Endothelial cell (in vitro differentiated cells): ENCODE data around the gene PPY. TPM values are rescaled to one million over a fixed set of nuclear protein-coding genes. Genes with fewer than 3 reads are reported as not detected.
A peak's percentile ranks its signal among the peaks of the same experiment; 100 is the strongest.

Experiments used
- DNase-seq: peaks from one replicate; pipeline ENCODE4 v3.0.0; 2021; ENCODE audit warnings: low spot score
- H3K27ac Mint-ChIP-seq: one replicate; pipeline ENCODE4 v1.8.0; 2021; ENCODE audit warnings: mixed read lengths, inconsistent platforms; ENCODE audit not compliant: unreplicated experiment
- H3K27me3 Mint-ChIP-seq: one replicate; pipeline ENCODE4 v1.8.0; 2021; ENCODE audit warnings: mild to moderate bottlenecking, moderate library complexity, mixed read lengths, inconsistent platforms; ENCODE audit not compliant: unreplicated experiment
- H3K36me3 Mint-ChIP-seq: one replicate; pipeline ENCODE4 v1.8.0; 2021; ENCODE audit warnings: mild to moderate bottlenecking, low read depth, mixed read lengths, inconsistent platforms; ENCODE audit not compliant: unreplicated experiment
- H3K4me1 Mint-ChIP-seq: one replicate; pipeline ENCODE4 v1.8.0; 2021; ENCODE audit warnings: mild to moderate bottlenecking, mixed read lengths, inconsistent platforms; ENCODE audit not compliant: unreplicated experiment
- H3K4me3 Mint-ChIP-seq: one replicate; pipeline ENCODE4 v1.8.0; 2021; ENCODE audit warnings: mild to moderate bottlenecking, mixed read lengths, inconsistent platforms; ENCODE audit not compliant: unreplicated experiment
- H3K9me3 Mint-ChIP-seq: one replicate; pipeline ENCODE4 v1.8.0; 2021; ENCODE audit warnings: mixed read lengths, inconsistent platforms; ENCODE audit not compliant: unreplicated experiment
- CTCF ChIP-seq: fragments of 200-600 bp; sonication (generic); IDR thresholded peaks from one replicate; pipeline ENCODE4 v1.5.0; 2021; ENCODE audit warnings: antibody characterized with exemption; ENCODE audit not compliant: unreplicated experiment
- total RNA-seq: library from RNA; stranded (reverse); fragmentation: NEBNext Ultra II Directional; extraction: Animal tissue kit (Norgen Biotek cat#: 25700); gene quantifications from one replicate; pipeline ENCODE4 v1.2.1, GENCODE V29; 2021; ENCODE audit not compliant: unreplicated experiment

The PPY gene
- total RNA-seq, 1 donor from 2014 or later, result not detected

GRCh38 chr17:43984521-43984920 is 42.2 kb upstream of the PPY start:
- no peak overlapping the region for H3K4me3 Mint-ChIP-seq
- H3K4me1 Mint-ChIP-seq, result no peaks in the 10 kb centered on the region

DNA sequence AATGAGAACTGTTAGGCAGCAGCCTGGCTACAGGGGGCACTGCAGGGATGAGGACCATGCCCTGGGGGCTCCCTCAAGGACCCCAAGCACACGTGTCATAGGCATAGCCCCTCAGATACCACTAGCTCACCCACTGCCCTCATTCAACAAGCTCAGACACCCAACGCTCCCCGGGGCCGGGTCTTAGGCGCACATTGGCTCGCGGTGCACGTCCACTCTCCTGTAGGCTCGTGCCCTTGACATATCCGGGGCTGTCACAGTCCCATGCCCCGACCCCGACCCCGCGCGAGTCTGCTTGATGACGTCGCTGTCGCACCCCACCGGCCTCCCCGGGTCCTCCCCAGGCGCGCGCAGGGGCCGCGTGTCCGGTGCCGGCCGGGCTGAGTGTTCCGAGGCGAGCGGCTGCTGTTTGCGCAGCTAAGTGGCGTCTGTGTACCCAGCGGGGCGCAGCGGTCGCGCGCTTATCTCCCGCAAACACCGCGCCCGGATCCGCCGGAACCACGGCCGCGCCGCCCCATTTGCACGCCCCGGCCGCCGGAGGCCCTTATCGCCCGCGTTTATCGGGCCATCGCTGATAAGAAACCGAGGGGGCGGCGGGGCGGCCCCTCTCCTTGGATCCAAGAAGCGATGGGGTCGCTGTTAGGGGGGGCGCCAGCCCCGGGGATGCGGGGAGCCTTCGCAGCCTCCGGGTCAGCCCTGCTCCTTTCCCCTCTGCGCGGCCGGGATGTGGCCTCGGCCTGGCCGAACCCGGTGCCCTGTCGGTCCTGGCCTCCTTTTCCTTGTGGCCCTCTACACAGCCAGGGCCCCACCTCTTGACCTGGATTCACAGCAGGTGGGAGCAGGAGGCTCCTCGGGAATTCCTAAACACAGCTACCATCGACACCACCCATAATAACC is 41.5 kb upstream of the PPY start:
- TF ChIP-seq CTCF, result peak; percentile 17
- DNase-seq, result peak; percentile 35
- Mint-ChIP-seq H3K4me1 (no peaks in the 10 kb centered on the region), H3K27me3 (peaks cover 4% of the 10 kb centered on the region), H3K4me3 (peak overlapping the region; percentile 37), H3K9me3 (no peaks in the 10 kb centered on the region), H3K27ac (no peak overlapping the region), H3K36me3 (no peaks in the 10 kb centered on the region)

More at GRCh38 chr17:43984521-43984920, 42.2 kb upstream of the PPY start:
- Mint-ChIP-seq H3K27ac (no peak overlapping the region), H3K9me3 (no peaks in the 10 kb centered on the region), H3K36me3 (no peaks in the 10 kb centered on the region), H3K27me3 (peaks cover 4% of the 10 kb centered on the region)
- DNase-seq, result no peak
- no peak for TF ChIP-seq CTCF

- Mint-ChIP-seq H3K27ac (no peak overlapping the region), H3K27me3 (peaks cover 4% of the 10 kb centered on the region), H3K4me1 (no peaks in the 10 kb centered on the region)
Observed at GRCh38 chr17:43983196-43983514, 40.9 kb upstream of the PPY start.

GRCh38 chr17:43982171-43982570 is 39.9 kb upstream of the PPY start:
- Mint-ChIP-seq H3K36me3 (no peaks in the 10 kb centered on the region), H3K9me3 (no peaks in the 10 kb centered on the region), H3K27me3 (peaks cover 4% of the 10 kb centered on the region), H3K4me3 (no peak overlapping the region), H3K4me1 (no peaks in the 10 kb centered on the region), H3K27ac (no peak overlapping the region)
- TF ChIP-seq CTCF, result no peak
- no peak for DNase-seq

More at GRCh38 chr17:43983196-43983514, 40.9 kb upstream of the PPY start:
- no peak for TF ChIP-seq CTCF
- Mint-ChIP-seq H3K36me3 (no peaks in the 10 kb centered on the region), H3K4me3 (peak overlapping the region; percentile 37), H3K9me3 (no peaks in the 10 kb centered on the region)
- no peak for DNase-seq

DNA sequence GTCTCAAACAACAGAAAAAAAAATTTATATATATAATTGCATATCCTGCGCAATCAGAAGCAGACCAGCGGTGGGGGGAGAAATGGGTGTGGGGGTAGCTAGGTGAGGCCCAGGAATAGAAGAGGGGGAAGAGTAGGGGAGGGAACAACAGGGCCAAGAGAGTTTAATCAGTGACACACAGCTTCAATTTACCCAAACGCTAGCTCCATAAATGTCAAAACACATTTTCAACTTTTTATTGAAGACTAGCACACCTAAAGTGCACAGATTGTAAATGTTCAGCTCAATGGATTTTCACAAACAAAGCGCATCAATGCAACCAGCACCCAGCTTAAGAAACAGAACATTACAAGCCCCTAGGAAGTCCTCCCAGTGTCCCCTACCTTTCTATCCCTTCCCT is 37.4 kb upstream of the PPY start:
- no peaks in the 10 kb centered on the region for H3K9me3 Mint-ChIP-seq
- no peak for DNase-seq
- no peaks in the 10 kb centered on the region for H3K36me3 Mint-ChIP-seq
- TF ChIP-seq CTCF, result no peak
- no peak overlapping the region for H3K4me3 Mint-ChIP-seq
- peaks cover 5% of the 10 kb centered on the region for H3K27me3 Mint-ChIP-seq
- no peak overlapping the region for H3K27ac Mint-ChIP-seq
- no peaks in the 10 kb centered on the region for H3K4me1 Mint-ChIP-seq
